Vagina (tissue), 2 donors: ENCODE measurements around the gene ADGRE3.

Experiments
- POLR2AphosphoS5 ChIP-seq, 2 donors: sonication (generic); formaldehyde crosslinking; IDR thresholded peaks; one replicate each; pipeline ENCODE4 v1.9.0; 2017; ENCODE audit warnings: antibody characterized with exemption in 2 of 2, mild to moderate bottlenecking in 2 of 2, low read depth in 1 of 2; ENCODE audit not compliant: insufficient read depth in 1 of 2
- TF ChIP-seq, protein P1 (sequence below), 3 experiments: fragments of 450-650 bp in 2 of 3; fragments of 200-600 bp in 1 of 3; sonication (generic) in 1 of 3; IDR thresholded peaks; one replicate each; pipeline ENCODE4 v1.5.1; 2017 to 2019; ENCODE audit warnings: antibody characterized with exemption in 3 of 3, mild to moderate bottlenecking in 2 of 3, moderate library complexity in 2 of 3

DNA sequence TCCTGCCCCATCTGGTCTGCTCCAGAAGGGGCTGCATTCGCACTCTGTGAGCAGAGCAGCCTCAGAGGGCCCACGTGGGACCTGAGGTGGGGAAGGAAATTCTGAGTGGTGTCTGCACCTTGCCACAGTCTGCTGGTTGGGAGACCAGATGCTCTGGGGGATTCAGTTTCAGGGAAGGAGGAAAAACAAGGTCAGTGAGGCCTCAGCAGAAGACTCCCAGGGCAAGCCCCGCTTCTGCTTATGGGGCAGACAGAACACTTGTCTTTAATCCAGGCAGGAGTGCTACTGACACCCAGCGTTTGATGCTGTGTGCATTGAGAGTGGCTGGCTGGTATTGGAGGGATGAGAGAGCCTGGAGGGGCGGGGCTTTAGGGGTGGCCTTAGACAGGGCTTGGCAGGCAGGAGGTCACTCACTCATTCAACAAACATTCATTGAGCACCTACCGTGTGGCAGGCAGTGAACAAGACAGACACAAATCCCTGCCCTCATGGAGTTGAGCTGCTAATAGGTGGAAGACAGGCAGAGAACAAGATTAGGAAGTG lies 96.7 kb downstream of the ADGRE3 start:
- TF ChIP-seq, protein P1, sequence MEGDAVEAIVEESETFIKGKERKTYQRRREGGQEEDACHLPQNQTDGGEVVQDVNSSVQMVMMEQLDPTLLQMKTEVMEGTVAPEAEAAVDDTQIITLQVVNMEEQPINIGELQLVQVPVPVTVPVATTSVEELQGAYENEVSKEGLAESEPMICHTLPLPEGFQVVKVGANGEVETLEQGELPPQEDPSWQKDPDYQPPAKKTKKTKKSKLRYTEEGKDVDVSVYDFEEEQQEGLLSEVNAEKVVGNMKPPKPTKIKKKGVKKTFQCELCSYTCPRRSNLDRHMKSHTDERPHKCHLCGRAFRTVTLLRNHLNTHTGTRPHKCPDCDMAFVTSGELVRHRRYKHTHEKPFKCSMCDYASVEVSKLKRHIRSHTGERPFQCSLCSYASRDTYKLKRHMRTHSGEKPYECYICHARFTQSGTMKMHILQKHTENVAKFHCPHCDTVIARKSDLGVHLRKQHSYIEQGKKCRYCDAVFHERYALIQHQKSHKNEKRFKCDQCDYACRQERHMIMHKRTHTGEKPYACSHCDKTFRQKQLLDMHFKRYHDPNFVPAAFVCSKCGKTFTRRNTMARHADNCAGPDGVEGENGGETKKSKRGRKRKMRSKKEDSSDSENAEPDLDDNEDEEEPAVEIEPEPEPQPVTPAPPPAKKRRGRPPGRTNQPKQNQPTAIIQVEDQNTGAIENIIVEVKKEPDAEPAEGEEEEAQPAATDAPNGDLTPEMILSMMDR (IDR thresholded peaks at IDR 0.05): no peak
- no peak for TF ChIP-seq POLR2AphosphoS5 (IDR thresholded peaks at IDR 0.05; ENCODE audit: insufficient read depth in 1 of 2, low read depth in 1 of 2)
